Endothelial cell of umbilical vein (primary cell): ENCODE data around the gene BCL2. TPM values are rescaled to one million over a fixed set of nuclear protein-coding genes. Genes with fewer than 3 reads are reported as not detected.

Experiments used
- BruUV-seq: library from RNA; stranded (reverse); fragments of 400-500 nt; replicated peaks from 2 replicates; lab custom pipeline; 2021; lab: Mats Ljungman, UMichigan
- CTCF ChIA-PET: fragments of 300-600, 350-600 bp; sonication (Branson Sonifier 250); formaldehyde crosslinking; loops from one replicate; lab custom pipeline; 2021; ENCODE audit warnings: antibody characterized with exemption, inconsistent platforms; lab: Charles Lee
- POLR2A ChIA-PET: fragments of 300-600, 350-600 bp; sonication (Branson Sonifier 250); formaldehyde crosslinking; loops from one replicate; lab custom pipeline; 2021; ENCODE audit warnings: antibody characterized with exemption, inconsistent platforms; lab: Charles Lee
- DNase-seq: peaks from one replicate; pipeline ENCODE4 v3.0.0-alpha.2; 2011; ENCODE audit warnings: low read depth, low spot score
- FAIRE-seq: peaks from 2 replicates; lab custom pipeline; 2011; peaks lifted over from hg19 to GRCh38; lab: Jason Lieb, UNC
- H2AFZ ChIP-seq: 2 replicates; pipeline ENCODE4 v1.6.0; 2012; ENCODE audit warnings: low read depth, low read length, control low read depth, inconsistent platforms
- H3K27ac ChIP-seq: 2 replicates; pipeline ENCODE4 v1.5.1; 2011; ENCODE audit warnings: low read depth, mild to moderate bottlenecking, control low read depth, low read length, moderate library complexity; ENCODE audit not compliant: insufficient read depth
- H3K27me3 ChIP-seq, 2 experiments: 2 replicates each; pipeline versions ENCODE4 v1.6.0 to v1.6.1; 2011; ENCODE audit warnings: low read length in 2 of 2, mixed read lengths in 1 of 2; ENCODE audit not compliant: control insufficient read depth in 2 of 2, insufficient read depth in 2 of 2
- H3K36me3 ChIP-seq, 2 experiments: 2 replicates in 1 of 2; 3 replicates in 1 of 2; pipeline ENCODE4 v1.5.1; 2011; ENCODE audit warnings: low read length in 2 of 2, mild to moderate bottlenecking in 1 of 2, moderate library complexity in 1 of 2; ENCODE audit not compliant: control insufficient read depth in 2 of 2, insufficient read depth in 2 of 2; ENCODE audit errors: extremely low read depth in 1 of 2
- H3K4me1 ChIP-seq: 3 replicates; pipeline ENCODE4 v1.5.1; 2011; ENCODE audit warnings: mild to moderate bottlenecking, low read length; ENCODE audit not compliant: control insufficient read depth, insufficient read depth; ENCODE audit errors: extremely low read depth
- H3K4me2 ChIP-seq: 2 replicates; pipeline ENCODE4 v1.6.1; 2011; ENCODE audit warnings: low read length, control low read depth, mixed read lengths; ENCODE audit not compliant: insufficient read depth
- H3K4me3 ChIP-seq, 3 experiments: fragments of 200-600 bp in 1 of 3; sonication (generic), shearing (Covaris generic) in 1 of 3; replicated peaks in 1 of 3; 2 replicates each; pipeline ENCODE4 v1.5.1; 2011 to 2016; ENCODE audit warnings: control low read depth in 3 of 3, low read length in 3 of 3, mild to moderate bottlenecking in 2 of 3, inconsistent platforms in 1 of 3, low read depth in 1 of 3, moderate library complexity in 1 of 3; ENCODE audit not compliant: insufficient read depth in 1 of 3
- H3K79me2 ChIP-seq: 2 replicates; pipeline ENCODE4 v1.6.0; 2012; ENCODE audit warnings: low read length, inconsistent platforms; ENCODE audit not compliant: control insufficient read depth, insufficient read depth
- H3K9ac ChIP-seq: replicated peaks from 2 replicates; pipeline ENCODE3; 2011; ENCODE audit warnings: low read length, control low read depth; ENCODE audit not compliant: insufficient read depth; ENCODE audit errors: extremely low read depth
- H3K9me1 ChIP-seq: replicated peaks from 3 replicates; pipeline ENCODE4 v1.6.0; 2011; ENCODE audit warnings: mild to moderate bottlenecking, low read length; ENCODE audit not compliant: control insufficient read depth, insufficient read depth; ENCODE audit errors: extremely low read depth
- H3K9me3 ChIP-seq: replicated peaks from 2 replicates; pipeline ENCODE4 v1.5.1; 2012; ENCODE audit warnings: low read length, inconsistent platforms; ENCODE audit not compliant: control insufficient read depth, insufficient read depth
- H4K20me1 ChIP-seq: replicated peaks from 2 replicates; pipeline ENCODE3; 2011; ENCODE audit warnings: mild to moderate bottlenecking, low read length; ENCODE audit not compliant: control insufficient read depth, insufficient read depth; ENCODE audit errors: extremely low read depth
- FOS ChIP-seq: IDR thresholded peaks from 2 replicates; pipeline ENCODE4 v1.6.1; 2011; ENCODE audit warnings: mild to moderate bottlenecking, low read length, moderate library complexity, borderline replicate concordance; ENCODE audit not compliant: insufficient read depth
- GATA2 ChIP-seq: IDR thresholded peaks from 2 replicates; pipeline ENCODE4 v1.7.0; 2011; ENCODE audit warnings: low read depth, mild to moderate bottlenecking, moderate library complexity, mixed read lengths, low read length; ENCODE audit not compliant: insufficient read length, insufficient read depth
- JUN ChIP-seq: IDR thresholded peaks from 2 replicates; pipeline ENCODE4 v1.6.1; 2011; ENCODE audit warnings: borderline replicate concordance, low read depth; ENCODE audit not compliant: insufficient read length, insufficient read depth
- MYC ChIP-seq: IDR thresholded peaks from one replicate; pipeline ENCODE4 v1.6.1; 2011; ENCODE audit warnings: mild to moderate bottlenecking, low read depth, low read length
- POLR2A ChIP-seq: IDR thresholded peaks from 2 replicates; pipeline ENCODE4 v1.6.1; 2012; ENCODE audit warnings: low read depth, mild to moderate bottlenecking, control low read depth, low read length
- POLR2AphosphoS5 ChIP-seq: IDR thresholded peaks from 2 replicates; pipeline ENCODE4 v1.6.1; 2012; ENCODE audit warnings: low read depth, mild to moderate bottlenecking, control low read depth, low read length, moderate library complexity; ENCODE audit not compliant: insufficient read depth
- dilution Hi-C: fragments of 300-500 bp; cut with MboI; formaldehyde crosslinking; loops from one replicate; pipeline ENCODE4 v1.15.0; 2019; ENCODE audit warnings: low sequenced_read_pairs; ENCODE audit not compliant: extremely low pct_ligation_motif_present
- intact Hi-C: fragments of 100-400 bp; cut with micrococcal nuclease; formaldehyde crosslinking; loops from one replicate; pipeline ENCODE4 v1.10.0; 2022
- polyA plus RNA-seq, 4 experiments: library from polyadenylated mRNA; depleted of rRNA in 3 of 4; stranded (reverse) in 3 of 4; unstranded in 1 of 4; fragments of >200 nt; gene quantifications; 2 replicates each; pipeline versions ENCODE4 v1.2.1 to v1.2.3, GENCODE V29; 2011 to 2012; ENCODE audit warnings: missing spikeins in 1 of 4
- total RNA-seq: library from RNA; stranded (reverse); gene quantifications from 2 replicates; pipeline ENCODE4 v1.2.3, GENCODE V29; 2021
- TF ChIP-seq, protein P1 (sequence below), 2 donors: IDR thresholded peaks; 1 replicate in 1 of 2; 2 replicates in 1 of 2; pipeline ENCODE4 v1.5.1; 2011; ENCODE audit warnings: low read length in 2 of 2, mild to moderate bottlenecking in 2 of 2, moderate library complexity in 2 of 2, control low read depth in 1 of 2, inconsistent platforms in 1 of 2, low read depth in 1 of 2; ENCODE audit not compliant: insufficient read depth in 1 of 2; ENCODE audit errors: extremely low read depth in 1 of 2
- TF ChIP-seq, protein P2 (sequence below): IDR thresholded peaks from 2 replicates; pipeline ENCODE4 v1.6.1; 2011; ENCODE audit not compliant: insufficient read depth, insufficient read length

Gene BCL2
- total and polyA plus RNA-seq, 2 donors (not counting 3 experiments of a cell fraction or from before 2014, with no cell fraction given), result 0.35 to 5.0 TPM

- FAIRE-seq, result no peak
- Histone ChIP-seq H3K9me3 (no peaks in the 10 kb centered on the region), H3K4me1 (no peaks in the 10 kb centered on the region), H3K79me2 (no peaks in the 10 kb centered on the region), H2AFZ (no peak overlapping the region), H3K4me2 (no peak overlapping the region), H3K9ac (no peak overlapping the region), H3K27ac (no peak overlapping the region), H3K27me3 (peaks cover 0 to 6% of the 10 kb centered on the region in 2 experiments), H4K20me1 (no peaks in the 10 kb centered on the region), H3K9me1 (no peaks in the 10 kb centered on the region), H3K4me3 (no peak overlapping the region), H3K36me3 (no peaks in the 10 kb centered on the region)
- intact Hi-C loops, result no loop called here
- ChIA-PET POLR2A (no interaction called here), CTCF (no interaction called here)
- dilution Hi-C loops, result no loop called here
- DNase-seq, result no peak
- no TSS peak for BruUV-seq
- TF ChIP-seq, protein P1, sequence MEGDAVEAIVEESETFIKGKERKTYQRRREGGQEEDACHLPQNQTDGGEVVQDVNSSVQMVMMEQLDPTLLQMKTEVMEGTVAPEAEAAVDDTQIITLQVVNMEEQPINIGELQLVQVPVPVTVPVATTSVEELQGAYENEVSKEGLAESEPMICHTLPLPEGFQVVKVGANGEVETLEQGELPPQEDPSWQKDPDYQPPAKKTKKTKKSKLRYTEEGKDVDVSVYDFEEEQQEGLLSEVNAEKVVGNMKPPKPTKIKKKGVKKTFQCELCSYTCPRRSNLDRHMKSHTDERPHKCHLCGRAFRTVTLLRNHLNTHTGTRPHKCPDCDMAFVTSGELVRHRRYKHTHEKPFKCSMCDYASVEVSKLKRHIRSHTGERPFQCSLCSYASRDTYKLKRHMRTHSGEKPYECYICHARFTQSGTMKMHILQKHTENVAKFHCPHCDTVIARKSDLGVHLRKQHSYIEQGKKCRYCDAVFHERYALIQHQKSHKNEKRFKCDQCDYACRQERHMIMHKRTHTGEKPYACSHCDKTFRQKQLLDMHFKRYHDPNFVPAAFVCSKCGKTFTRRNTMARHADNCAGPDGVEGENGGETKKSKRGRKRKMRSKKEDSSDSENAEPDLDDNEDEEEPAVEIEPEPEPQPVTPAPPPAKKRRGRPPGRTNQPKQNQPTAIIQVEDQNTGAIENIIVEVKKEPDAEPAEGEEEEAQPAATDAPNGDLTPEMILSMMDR (IDR thresholded peaks at IDR 0.05; ENCODE audit: extremely low read depth in 1 of 2, insufficient read depth in 1 of 2, low read depth in 1 of 2, low read length in 2 of 2), result no peak
- TF ChIP-seq JUN (no peak), FOS (no peak), POLR2AphosphoS5 (no peak), MYC (no peak), POLR2A (no peak), GATA2 (no peak)
- TF ChIP-seq, protein P2, sequence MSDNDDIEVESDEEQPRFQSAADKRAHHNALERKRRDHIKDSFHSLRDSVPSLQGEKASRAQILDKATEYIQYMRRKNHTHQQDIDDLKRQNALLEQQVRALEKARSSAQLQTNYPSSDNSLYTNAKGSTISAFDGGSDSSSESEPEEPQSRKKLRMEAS, result no peak
These were observed 231.3 kb downstream of the BCL2 start for GRCh38 chr18:63088262-63088661.
